H1 (cell line): ENCODE data around the gene NINJ2. TPM values are rescaled to one million over a fixed set of nuclear protein-coding genes. Genes with fewer than 3 reads are reported as not detected.

ENCODE experiments used
- TBP ChIP-seq: IDR thresholded peaks from 2 replicates; pipeline ENCODE4 v1.6.1; 2011; ENCODE audit warnings: low read depth, low read length, improper control_type of control experiment
- TCF12 ChIP-seq: IDR thresholded peaks from 2 replicates; pipeline ENCODE4 v1.6.1; 2011; ENCODE audit warnings: low read depth, mild to moderate bottlenecking, low read length
- polyA plus RNA-seq, 7 experiments: library from polyadenylated mRNA; depleted of rRNA in 3 of 7; stranded (reverse) in 5 of 7; unstranded in 2 of 7; fragments of >200 nt in 5 of 7; fragments of 200-250 nt in 2 of 7; gene quantifications; 1 replicate in 5 of 7; 2 replicates in 1 of 7; 4 replicates in 1 of 7; pipeline versions ENCODE4 v1.2.1 to v1.2.3, GENCODE V29; 2011 to 2013; ENCODE audit warnings: missing spikeins in 2 of 7, mixed read lengths in 2 of 7
- total RNA-seq: library from RNA; stranded (reverse); fragmentation: NEBNext Ultra II Directional; extraction: Animal tissue kit (Norgen Biotek cat#: 25700); gene quantifications from 2 replicates; pipeline ENCODE4 v1.2.1, GENCODE V29; 2021
- TF ChIP-seq, protein P1 (sequence below): IDR thresholded peaks from 2 replicates; pipeline ENCODE4 v1.6.1; 2012; ENCODE audit warnings: inconsistent platforms

NINJ2 gene
- total and polyA plus RNA-seq, 2 of the 8 experiments (the other 6 are each of a cell fraction or from before 2014, with no cell fraction given): 1.4 TPM; not detected in 1

DNA sequence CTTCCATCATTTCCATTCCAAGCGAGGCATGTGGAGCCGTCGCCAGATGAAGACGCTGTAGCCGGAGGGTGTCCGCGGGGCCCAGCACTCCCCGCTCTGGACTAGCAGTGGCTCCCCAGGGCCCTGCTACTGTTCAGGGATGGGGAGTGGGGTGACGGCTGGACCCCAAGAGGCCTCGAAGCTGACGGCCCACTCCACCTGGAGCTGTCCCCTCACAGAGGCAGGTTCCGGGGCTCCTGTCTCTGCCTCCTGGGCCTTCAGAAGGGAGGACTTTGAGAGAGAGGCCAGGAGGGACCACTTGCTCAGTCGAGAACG lies 101.9 kb downstream of the NINJ2 start (continued):
- TF ChIP-seq TBP (no peak), TCF12 (no peak)
- TF ChIP-seq, protein P1, sequence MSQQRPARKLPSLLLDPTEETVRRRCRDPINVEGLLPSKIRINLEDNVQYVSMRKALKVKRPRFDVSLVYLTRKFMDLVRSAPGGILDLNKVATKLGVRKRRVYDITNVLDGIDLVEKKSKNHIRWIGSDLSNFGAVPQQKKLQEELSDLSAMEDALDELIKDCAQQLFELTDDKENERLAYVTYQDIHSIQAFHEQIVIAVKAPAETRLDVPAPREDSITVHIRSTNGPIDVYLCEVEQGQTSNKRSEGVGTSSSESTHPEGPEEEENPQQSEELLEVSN: no peak
